Prostate gland (tissue), 2 donors: ENCODE data around the gene ZRANB3. TPM values are rescaled to one million over a fixed set of nuclear protein-coding genes. Genes with fewer than 3 reads are reported as not detected.

ENCODE experiments used
- DNase-seq: peaks from one replicate; pipeline ENCODE4 v3.0.0-alpha.2; 2019; ENCODE audit warnings: low spot score
- H3K27ac ChIP-seq, 2 donors: fragments of 200-600 bp; sonication (generic); 2 replicates each; pipeline ENCODE4 v1.5.1; 2017 to 2019
- H3K27me3 ChIP-seq: fragments of 200-600 bp; sonication (generic); replicated peaks from 2 replicates; pipeline ENCODE4 v1.5.1; 2019; ENCODE audit not compliant: insufficient read depth
- H3K36me3 ChIP-seq, 2 donors: fragments of 200-600 bp; sonication (generic); 1 replicate in 1 of 2; 2 replicates in 1 of 2; pipeline versions ENCODE4 v1.5.1 to v1.8.1; 2017 to 2019
- H3K4me1 ChIP-seq: fragments of 200-600 bp; sonication (generic); replicated peaks from 2 replicates; pipeline ENCODE4 v1.5.1; 2019
- H3K4me3 ChIP-seq, 2 donors: fragments of 200-600 bp; sonication (generic); 2 replicates each; pipeline ENCODE4 v1.5.1; 2017 to 2019
- H3K9me3 ChIP-seq: fragments of 200-600 bp; sonication (generic); 2 replicates; pipeline ENCODE4 v1.5.1; 2017
- POLR2A ChIP-seq: fragments of 450-650 bp; IDR thresholded peaks from one replicate; pipeline ENCODE4 v1.6.1; 2016; ENCODE audit warnings: antibody characterized with exemption, mild to moderate bottlenecking
- POLR2AphosphoS5 ChIP-seq: sonication (generic); formaldehyde crosslinking; IDR thresholded peaks from one replicate; pipeline ENCODE4 v1.6.1; 2017; ENCODE audit warnings: antibody characterized with exemption
- WGBS: methylation state at CpG from one replicate; pipeline ENCODE4 v1.1.5; 2018; 5-methylcytosine and 5-hydroxymethylcytosine counted together
- intact Hi-C: fragments of 100-400 bp; cut with DNase I; formaldehyde crosslinking; loops from one replicate; pipeline ENCODE4 v1.14.2; 2022
- total RNA-seq, 2 donors: library from RNA; depleted of rRNA; stranded (reverse); fragments of >200 nt; gene quantifications; one replicate each; pipeline ENCODE4 v1.1.0, GENCODE V29; 2016
- TF ChIP-seq, protein P1 (sequence below), 4 experiments: fragments of 200-600 bp in 2 of 4; fragments of 450-650 bp in 2 of 4; sonication (generic) in 2 of 4; IDR thresholded peaks; 1 replicate in 3 of 4; 2 replicates in 1 of 4; pipeline ENCODE4 v1.5.1; 2016 to 2019; ENCODE audit warnings: antibody characterized with exemption in 4 of 4, mild to moderate bottlenecking in 2 of 4, moderate library complexity in 2 of 4

ZRANB3 gene
- total RNA-seq, 2 donors from 2014 or later = 5.1 to 11.1 TPM

DNA sequence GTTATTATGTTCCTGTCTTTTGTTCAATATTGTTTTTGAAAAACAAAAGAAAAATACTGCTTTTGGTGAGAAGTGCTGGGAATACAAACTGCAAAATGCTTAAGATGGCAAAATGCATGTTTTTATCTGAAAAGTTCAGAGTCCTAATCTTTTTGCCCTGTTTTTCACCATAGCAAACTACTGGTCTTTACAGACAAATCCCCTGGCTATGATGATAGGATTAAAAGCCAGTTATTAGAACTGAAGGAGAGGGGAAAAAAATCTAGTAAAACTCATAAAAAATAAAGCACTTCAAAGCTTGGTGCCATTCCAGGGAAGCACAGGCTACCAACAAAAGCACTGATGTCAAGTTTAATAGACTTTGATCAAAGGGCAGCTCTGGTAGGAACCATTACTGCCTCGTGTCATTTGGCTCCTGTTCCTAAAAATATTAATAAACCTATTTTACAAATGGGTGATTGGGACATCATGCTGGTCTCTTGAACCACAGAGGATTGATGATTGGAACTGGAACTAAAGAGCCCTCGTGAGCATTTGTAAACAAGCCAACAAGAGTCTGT, 284.2 kb downstream of the ZRANB3 start:
- no peak for DNase-seq
- intact Hi-C loops = no loop called here
- Histone ChIP-seq H3K27ac (no peak overlapping the region), H3K4me3 (no peak overlapping the region), H3K36me3 (no peaks in the 10 kb centered on the region), H3K27me3 (no peaks in the 10 kb centered on the region), H3K4me1 (no peaks in the 10 kb centered on the region), H3K9me3 (no peaks in the 10 kb centered on the region)
- TF ChIP-seq POLR2A (no peak), POLR2AphosphoS5 (no peak)
- TF ChIP-seq, protein P1, sequence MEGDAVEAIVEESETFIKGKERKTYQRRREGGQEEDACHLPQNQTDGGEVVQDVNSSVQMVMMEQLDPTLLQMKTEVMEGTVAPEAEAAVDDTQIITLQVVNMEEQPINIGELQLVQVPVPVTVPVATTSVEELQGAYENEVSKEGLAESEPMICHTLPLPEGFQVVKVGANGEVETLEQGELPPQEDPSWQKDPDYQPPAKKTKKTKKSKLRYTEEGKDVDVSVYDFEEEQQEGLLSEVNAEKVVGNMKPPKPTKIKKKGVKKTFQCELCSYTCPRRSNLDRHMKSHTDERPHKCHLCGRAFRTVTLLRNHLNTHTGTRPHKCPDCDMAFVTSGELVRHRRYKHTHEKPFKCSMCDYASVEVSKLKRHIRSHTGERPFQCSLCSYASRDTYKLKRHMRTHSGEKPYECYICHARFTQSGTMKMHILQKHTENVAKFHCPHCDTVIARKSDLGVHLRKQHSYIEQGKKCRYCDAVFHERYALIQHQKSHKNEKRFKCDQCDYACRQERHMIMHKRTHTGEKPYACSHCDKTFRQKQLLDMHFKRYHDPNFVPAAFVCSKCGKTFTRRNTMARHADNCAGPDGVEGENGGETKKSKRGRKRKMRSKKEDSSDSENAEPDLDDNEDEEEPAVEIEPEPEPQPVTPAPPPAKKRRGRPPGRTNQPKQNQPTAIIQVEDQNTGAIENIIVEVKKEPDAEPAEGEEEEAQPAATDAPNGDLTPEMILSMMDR (IDR thresholded peaks at IDR 0.05) = no peak
- WGBS = 18% methylated on average over 2 of the region's 2 CpGs

DNA sequence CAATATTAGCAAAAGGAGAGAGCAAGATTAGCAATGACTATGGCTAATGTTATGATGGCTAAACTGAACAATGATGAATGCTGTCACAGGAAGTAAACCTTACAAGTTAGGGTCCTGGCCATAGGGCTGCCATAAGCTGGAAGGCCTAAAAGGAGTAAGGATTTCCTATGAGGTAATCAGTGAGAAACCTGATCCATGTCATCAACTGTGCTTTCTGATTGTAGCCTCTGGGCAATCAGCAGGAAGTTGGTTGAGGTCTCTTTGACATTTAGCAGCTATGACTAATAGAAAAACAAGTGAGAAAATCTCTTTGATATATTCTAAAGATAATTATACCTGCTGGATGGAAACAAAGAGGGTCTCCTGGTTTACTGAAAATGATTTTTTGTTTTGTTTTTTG, 285.9 kb downstream of the ZRANB3 start:
- TF ChIP-seq POLR2A (no peak), POLR2AphosphoS5 (no peak)
- TF ChIP-seq, protein P1 (IDR thresholded peaks at IDR 0.05) = no peak
- Histone ChIP-seq H3K4me3 (no peak overlapping the region), H3K27ac (no peak overlapping the region), H3K4me1 (no peaks in the 10 kb centered on the region), H3K27me3 (no peaks in the 10 kb centered on the region), H3K9me3 (no peaks in the 10 kb centered on the region), H3K36me3 (no peaks in the 10 kb centered on the region)
- no peak for DNase-seq
- intact Hi-C loops = no loop called here

DNA sequence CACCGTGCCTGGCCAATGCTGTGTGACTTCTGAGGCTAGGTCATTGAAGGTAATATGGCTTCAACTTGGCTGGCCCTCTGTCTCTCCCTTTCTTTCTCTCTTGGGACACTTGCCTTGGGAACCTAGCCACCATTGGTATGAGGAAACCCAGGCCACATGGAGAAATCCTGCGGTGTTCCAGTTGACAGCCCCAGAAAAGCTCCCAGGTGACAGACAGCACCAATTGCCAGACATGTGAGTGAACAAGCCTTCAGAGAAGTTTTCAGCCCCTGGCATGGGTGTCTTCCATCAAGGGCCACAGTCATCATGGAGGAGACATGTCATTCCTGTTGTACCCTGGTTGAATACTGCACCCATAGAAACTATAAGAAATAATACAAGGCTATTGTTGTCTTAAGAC, 292.4 kb downstream of the ZRANB3 start:
- WGBS = 100% methylated on average over 2 of the region's 2 CpGs
- Histone ChIP-seq H3K27me3 (no peaks in the 10 kb centered on the region), H3K4me3 (no peak overlapping the region), H3K27ac (no peak overlapping the region), H3K36me3 (no peaks in the 10 kb centered on the region), H3K9me3 (no peaks in the 10 kb centered on the region), H3K4me1 (no peaks in the 10 kb centered on the region)
- TF ChIP-seq POLR2AphosphoS5 (no peak), POLR2A (no peak)
- TF ChIP-seq, protein P1 (IDR thresholded peaks at IDR 0.05) = no peak
- no peak for DNase-seq
- intact Hi-C loops = no loop called here

DNA sequence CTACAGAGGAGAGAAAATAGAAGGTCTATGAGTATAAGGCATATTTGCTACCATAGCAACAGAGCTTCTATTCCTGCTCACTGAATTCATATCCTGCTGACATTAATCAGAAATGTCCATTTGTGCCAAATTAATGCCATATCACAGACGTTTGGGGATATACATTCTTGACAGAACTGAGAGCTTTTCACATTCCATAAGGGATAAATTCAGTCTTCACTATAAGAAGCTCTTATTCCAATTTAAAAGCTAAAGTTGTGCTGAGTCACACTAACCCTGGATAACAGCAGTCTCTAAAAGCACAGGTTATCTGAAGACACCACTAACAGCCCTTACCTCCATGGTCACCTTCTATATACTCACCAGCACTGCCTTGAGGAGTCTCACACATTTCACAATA, 300.9 kb downstream of the ZRANB3 start:
- TF ChIP-seq, protein P1 (IDR thresholded peaks at IDR 0.05) = no peak
- TF ChIP-seq POLR2AphosphoS5 (no peak), POLR2A (no peak)
- Histone ChIP-seq H3K4me1 (no peaks in the 10 kb centered on the region), H3K9me3 (no peaks in the 10 kb centered on the region), H3K27ac (no peak overlapping the region), H3K36me3 (no peaks in the 10 kb centered on the region), H3K27me3 (no peaks in the 10 kb centered on the region), H3K4me3 (no peak overlapping the region)
- WGBS = 74% methylated on average over 1 of the region's 1 CpG
- no peak for DNase-seq
- intact Hi-C loops = no loop called here

DNA sequence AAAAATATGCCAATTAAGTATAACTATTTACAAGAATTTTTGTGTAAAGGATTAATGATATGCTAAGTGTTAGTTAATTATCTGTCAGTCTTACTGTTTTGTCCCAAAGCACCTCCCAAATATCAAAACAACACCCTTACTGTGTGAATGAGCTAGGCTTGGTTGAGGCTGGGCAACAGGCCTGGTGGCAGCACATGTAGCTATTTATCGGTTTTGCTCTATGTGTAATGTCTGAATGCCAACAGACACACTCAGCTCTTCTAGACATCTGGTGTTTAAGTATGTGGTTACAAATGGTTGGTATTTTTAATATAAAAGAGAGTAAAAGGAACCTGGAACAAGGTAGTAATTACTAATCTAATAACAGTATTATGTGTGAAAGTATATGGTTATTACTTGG, 303.6 kb downstream of the ZRANB3 start:
- Histone ChIP-seq H3K4me3 (no peak overlapping the region), H3K27me3 (no peaks in the 10 kb centered on the region), H3K4me1 (no peaks in the 10 kb centered on the region), H3K9me3 (no peaks in the 10 kb centered on the region), H3K27ac (no peak overlapping the region), H3K36me3 (no peaks in the 10 kb centered on the region)
- DNase-seq = no peak
- WGBS = 88% methylated on average over 1 of the region's 1 CpG
- intact Hi-C loops = no loop called here
- TF ChIP-seq POLR2AphosphoS5 (no peak), POLR2A (no peak)
- TF ChIP-seq, protein P1 (IDR thresholded peaks at IDR 0.05) = no peak
